Central memory CD8-positive, alpha-beta T cell (primary cell): ENCODE results near the gene NEU1.

Experiments used
- ATAC-seq: fragments of 150-1000 bp; cut with Tn5 transposase; replicated peaks from 2 replicates; pipeline ENCODE4 v1.10.0; 2022; ENCODE audit warnings: mild to moderate bottlenecking, moderate FRiP score, moderate number of reproducible peaks; ENCODE audit not compliant: poor library complexity, severe bottlenecking; ENCODE audit errors: extremely low read depth
- DNase-seq, 2 donors: peaks; one replicate each; pipeline ENCODE4 v3.0.0; 2021; ENCODE audit warnings: low spot score in 2 of 2
- H3K27ac Mint-ChIP-seq: one replicate; pipeline ENCODE4 v1.8.0; 2022; ENCODE audit warnings: low read depth, mild to moderate bottlenecking, moderate library complexity, mixed read lengths
- H3K27me3 Mint-ChIP-seq: one replicate; pipeline ENCODE4 v1.8.0; 2022; ENCODE audit warnings: mixed read lengths
- H3K36me3 Mint-ChIP-seq: one replicate; pipeline ENCODE4 v1.8.0; 2022; ENCODE audit warnings: mild to moderate bottlenecking, moderate library complexity, mixed read lengths; ENCODE audit not compliant: insufficient read depth
- H3K4me1 Mint-ChIP-seq: one replicate; pipeline ENCODE4 v1.8.0; 2022; ENCODE audit warnings: mixed read lengths
- H3K4me3 Mint-ChIP-seq: one replicate; pipeline ENCODE4 v1.8.0; 2022; ENCODE audit warnings: mild to moderate bottlenecking, moderate library complexity, mixed read lengths
- H3K9me3 Mint-ChIP-seq: one replicate; pipeline ENCODE4 v1.8.0; 2022; ENCODE audit warnings: mixed read lengths

The NEU1 gene

DNA sequence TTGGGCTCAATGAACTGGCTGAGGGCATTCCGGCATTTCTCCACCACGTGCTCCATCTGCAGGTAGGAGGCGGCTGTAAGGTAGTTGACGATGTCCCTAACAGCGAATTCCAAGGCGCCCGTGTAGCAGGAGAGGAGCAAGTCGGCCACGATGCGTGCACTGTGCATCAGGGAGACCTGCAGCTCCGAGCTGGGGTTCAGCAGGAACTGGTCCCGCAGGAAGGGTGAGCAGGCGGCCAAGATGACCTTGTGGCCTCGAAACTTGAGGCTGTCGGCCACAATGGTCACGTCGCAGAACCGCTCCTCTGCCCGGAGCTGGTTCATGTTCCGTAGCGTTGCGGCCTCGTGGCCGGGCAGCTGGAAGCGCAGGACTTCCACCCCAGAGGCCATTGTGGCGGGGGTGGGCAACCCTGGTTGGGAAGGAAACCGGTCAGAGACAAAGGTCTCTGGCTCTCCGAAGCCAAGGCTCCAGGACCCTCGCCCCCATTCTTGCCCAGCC is 38.3 kb upstream of the NEU1 start:
- H3K36me3 Mint-ChIP-seq: peaks cover 19% of the 10 kb centered on the region
- no peaks in the 10 kb centered on the region for H3K9me3 Mint-ChIP-seq
- H3K27me3 Mint-ChIP-seq: no peaks in the 10 kb centered on the region
- no peak overlapping the region for H3K27ac Mint-ChIP-seq
- no peak for DNase-seq
- no peak for ATAC-seq
- peaks cover 42% of the 10 kb centered on the region for H3K4me1 Mint-ChIP-seq
- peak overlapping the region; percentile 85 for H3K4me3 Mint-ChIP-seq

DNA sequence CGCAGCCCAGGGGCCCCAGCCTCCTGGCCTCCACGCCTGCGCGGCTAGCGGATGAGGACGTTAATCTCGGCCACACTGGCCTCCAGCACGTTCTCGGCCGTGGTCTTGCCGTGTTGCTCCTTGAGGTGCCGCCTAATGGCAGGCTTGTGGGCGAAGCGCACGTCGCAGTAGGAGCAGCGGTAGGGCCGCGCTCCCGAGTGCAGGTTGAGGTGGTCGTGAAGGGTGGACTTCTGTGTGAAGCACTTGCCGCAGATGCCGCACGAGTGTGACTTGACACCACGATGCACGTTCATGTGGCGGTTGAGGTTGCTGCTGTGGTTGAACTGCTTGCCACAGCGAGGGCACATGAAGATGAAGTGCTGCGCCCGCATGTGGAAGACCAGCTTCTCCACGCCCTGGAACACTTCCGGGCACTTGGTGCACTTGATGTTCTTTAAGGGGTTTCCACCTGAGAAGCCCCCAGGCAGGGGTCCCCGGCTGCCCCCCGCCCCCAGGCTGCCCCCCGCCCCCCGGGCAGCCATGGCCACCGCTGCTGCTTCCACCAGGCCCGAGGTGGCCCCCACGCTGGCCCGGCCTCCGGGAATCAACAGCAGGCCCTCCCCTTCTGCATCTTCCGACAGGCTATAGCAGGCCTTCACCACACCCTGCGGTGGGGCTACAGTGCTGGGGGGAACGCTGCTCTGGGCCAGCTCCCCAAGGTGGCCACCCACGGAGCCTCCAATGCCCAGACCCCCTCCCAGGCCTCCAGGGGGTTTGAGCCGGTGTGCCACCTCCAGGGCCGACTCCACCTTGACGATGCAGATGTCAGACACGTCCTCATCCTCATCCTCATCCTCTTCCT is 37.5 kb upstream of the NEU1 start:
- Mint-ChIP-seq H3K27me3 (no peaks in the 10 kb centered on the region), H3K27ac (no peak overlapping the region), H3K4me1 (peaks cover 46% of the 10 kb centered on the region), H3K9me3 (no peaks in the 10 kb centered on the region), H3K36me3 (peaks cover 24% of the 10 kb centered on the region), H3K4me3 (peak overlapping the region; percentile 85)
- no peak for ATAC-seq
- no peak for DNase-seq

DNA sequence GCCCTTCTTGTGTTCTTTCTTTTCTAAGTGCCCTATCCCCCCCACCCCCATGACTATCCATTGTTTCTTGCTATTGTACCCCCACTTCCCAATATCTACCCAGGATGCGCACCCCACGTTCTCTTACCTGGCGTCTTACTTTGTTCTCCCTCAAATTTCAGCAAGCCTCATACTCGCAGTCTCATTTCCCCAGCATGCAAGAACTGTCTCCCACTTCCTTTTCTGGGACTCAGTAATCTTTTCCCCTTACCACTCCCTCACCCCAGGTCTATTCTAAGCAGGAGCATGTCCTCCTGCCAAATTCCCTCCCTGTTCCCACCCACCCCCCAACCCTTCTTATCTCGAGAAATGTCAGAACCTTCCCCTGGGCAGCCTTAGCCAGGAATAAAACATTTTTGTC is 36.6 kb upstream of the NEU1 start:
- H3K36me3 Mint-ChIP-seq: peaks cover 27% of the 10 kb centered on the region
- H3K27ac Mint-ChIP-seq: no peak overlapping the region
- H3K4me3 Mint-ChIP-seq: peak overlapping the region; percentile 61
- ATAC-seq (no peak), DNase-seq (no peak)
- H3K9me3 Mint-ChIP-seq: no peaks in the 10 kb centered on the region
- H3K27me3 Mint-ChIP-seq: no peaks in the 10 kb centered on the region
- H3K4me1 Mint-ChIP-seq: peaks cover 46% of the 10 kb centered on the region

DNA sequence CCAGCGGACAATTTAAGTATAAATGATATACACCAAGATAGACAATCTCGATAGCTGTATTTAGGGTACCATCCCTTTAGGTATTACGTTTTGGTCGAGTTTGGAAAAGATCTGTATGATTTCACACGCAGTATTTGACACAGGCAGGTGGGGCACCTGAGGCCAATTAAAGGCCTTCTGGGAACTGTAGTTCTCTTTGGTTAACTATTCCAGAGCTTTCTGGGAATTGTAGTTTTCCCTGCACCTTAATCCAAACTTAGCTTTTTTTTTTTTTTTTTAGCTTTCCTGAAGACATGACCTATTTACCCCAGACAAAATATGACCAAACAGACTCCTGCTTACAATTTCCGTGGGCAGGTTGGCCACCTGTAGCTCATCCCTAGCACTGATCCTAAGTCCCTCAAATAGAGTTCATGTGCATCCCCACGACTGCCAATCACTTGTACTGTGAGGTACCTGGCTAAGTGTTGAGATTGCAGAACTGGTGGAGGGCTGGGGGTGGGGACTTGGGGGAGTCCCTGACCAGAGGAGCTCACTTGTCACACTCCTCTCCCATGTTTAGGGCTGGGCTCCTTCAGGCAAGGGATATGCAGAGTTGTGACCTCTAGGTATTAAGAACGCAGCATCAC is 35.9 kb upstream of the NEU1 start:
- DNase-seq: no peak

DNA sequence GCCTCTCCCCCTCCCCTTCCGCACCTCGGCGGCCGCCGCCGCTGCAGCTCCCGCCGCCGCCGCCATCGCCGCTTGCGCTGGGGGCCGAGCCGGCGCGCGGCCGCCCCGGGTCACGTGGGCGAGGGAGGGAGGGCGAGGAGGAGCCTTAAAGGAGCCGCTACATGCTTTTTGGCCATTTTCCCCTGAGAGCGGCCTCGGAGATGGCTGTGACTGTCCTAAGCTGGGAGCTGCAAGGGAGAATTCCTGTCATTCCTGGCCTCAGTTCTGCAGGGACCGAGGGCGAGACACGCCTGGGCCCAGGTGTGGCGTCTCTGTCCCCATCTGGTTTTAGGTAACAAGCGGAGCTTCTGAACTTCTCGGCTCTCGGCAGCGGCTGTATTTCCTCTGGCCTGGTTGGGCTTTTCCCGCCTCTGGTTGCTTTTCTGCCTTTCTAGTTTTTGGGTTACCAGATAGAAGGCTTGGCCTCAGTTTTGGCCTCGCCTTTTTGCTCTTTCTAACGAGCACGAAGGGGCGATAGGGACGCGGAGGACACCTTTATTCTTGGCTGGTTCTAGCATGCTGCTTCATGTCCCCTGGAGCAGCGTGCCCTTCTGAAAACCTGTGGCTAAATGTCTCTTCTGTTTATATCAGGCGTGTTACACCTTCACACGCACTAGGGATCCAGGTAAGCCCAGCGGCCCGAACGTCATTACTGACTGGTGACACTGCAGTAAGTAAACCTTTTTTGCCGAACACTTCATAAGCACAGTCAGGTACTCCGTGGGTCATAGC is 35.2 kb upstream of the NEU1 start, which contains the start of gene EHMT2:
Gene EHMT2 (minus strand): TSS at position 87 of the 771 bp plus-strand sequence. CDS start 21 bp downstream, at position 66.
- ATAC-seq (peak; percentile 66), DNase-seq (peak; percentile 64 to 71)
- H3K4me3 Mint-ChIP-seq: peak within 1 kb of the TSS; percentile 93

More for the DNA sequence above, 35.9 kb upstream of the NEU1 start:
- peak; percentile 31 for ATAC-seq
- peak overlapping the region; percentile 77 for H3K27ac Mint-ChIP-seq
- H3K36me3 Mint-ChIP-seq: peaks cover 32% of the 10 kb centered on the region
- no peaks in the 10 kb centered on the region for H3K27me3 Mint-ChIP-seq
- H3K9me3 Mint-ChIP-seq: no peaks in the 10 kb centered on the region
- peaks cover 46% of the 10 kb centered on the region for H3K4me1 Mint-ChIP-seq
- peak overlapping the region; percentile 93 for H3K4me3 Mint-ChIP-seq

DNA sequence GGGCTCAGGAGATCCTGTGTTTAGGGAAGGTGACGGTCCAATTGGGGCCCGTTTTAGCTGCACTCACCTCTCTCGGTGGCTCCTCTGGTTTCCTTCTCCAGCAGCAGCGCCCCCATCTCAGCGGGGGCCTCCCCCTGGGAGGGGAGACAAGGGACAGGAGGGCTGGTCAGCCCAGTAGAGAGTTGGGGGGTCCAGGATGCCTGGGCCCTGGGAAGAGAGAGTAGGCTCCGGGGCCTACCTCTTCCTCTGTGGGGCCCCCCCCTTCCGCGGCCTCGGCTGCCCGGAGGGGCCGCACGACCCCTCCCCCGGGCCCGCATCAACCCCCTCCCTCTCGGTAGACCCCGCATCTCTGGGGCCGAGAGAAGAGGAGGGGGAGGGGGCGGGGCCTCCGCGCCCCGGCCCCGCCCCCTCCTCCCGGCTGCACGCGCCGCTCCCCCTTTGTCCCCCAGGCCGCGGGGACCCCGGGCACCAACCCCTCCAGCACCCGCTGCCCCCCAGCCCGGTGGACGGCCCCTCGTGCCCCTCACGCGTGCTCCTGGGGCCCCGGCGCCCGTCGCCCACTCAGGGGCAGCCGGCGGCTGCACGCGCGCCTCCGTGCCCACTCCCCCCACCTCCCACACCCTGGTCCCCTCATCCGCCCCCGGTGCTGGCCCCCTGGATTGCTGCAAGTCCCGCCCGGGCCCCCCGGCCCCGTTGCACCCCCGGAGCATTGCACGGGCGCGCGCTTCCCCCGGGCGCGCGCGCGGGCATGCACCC is 34.4 kb upstream of the NEU1 start:
- Mint-ChIP-seq H3K27ac (peak overlapping the region; percentile 94), H3K4me3 (peak overlapping the region; percentile 93), H3K4me1 (peaks cover 34% of the 10 kb centered on the region), H3K27me3 (no peaks in the 10 kb centered on the region), H3K9me3 (no peaks in the 10 kb centered on the region), H3K36me3 (peaks cover 34% of the 10 kb centered on the region)
- ATAC-seq (no peak), DNase-seq (no peak)

More for the DNA sequence above, 35.2 kb upstream of the NEU1 start, which contains the start of gene EHMT2:
- Mint-ChIP-seq H3K4me1 (peaks cover 42% of the 10 kb centered on the region), H3K36me3 (peaks cover 35% of the 10 kb centered on the region), H3K9me3 (no peaks in the 10 kb centered on the region), H3K27ac (peak within 1 kb of the TSS; percentile 94), H3K27me3 (no peaks in the 10 kb centered on the region)

DNA sequence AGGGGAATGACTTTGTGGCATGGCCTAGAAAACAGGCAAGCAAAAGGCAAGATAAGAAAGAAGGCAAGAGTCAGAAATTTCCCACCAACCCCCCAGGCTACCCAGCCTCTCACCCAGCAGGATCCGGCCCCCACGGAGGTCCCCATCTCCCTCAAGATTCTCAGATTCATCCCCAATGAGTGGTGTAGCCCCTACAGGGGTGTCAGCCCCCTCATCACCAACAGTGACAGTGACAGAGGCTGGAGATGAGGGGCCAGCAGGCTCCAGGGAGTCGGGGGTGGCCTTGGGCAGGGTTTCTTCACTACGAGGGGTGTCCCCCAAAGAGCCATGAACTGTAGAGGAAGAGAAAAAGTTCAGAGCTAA is 33.9 kb upstream of the NEU1 start:
- peaks cover 34% of the 10 kb centered on the region for H3K4me1 Mint-ChIP-seq
- H3K9me3 Mint-ChIP-seq: no peaks in the 10 kb centered on the region
- peaks cover 35% of the 10 kb centered on the region for H3K36me3 Mint-ChIP-seq
- peak overlapping the region; percentile 94 for H3K27ac Mint-ChIP-seq
- DNase-seq (no peak), ATAC-seq (no peak)
- peak overlapping the region; percentile 82 for H3K4me3 Mint-ChIP-seq
- H3K27me3 Mint-ChIP-seq: no peaks in the 10 kb centered on the region

DNA sequence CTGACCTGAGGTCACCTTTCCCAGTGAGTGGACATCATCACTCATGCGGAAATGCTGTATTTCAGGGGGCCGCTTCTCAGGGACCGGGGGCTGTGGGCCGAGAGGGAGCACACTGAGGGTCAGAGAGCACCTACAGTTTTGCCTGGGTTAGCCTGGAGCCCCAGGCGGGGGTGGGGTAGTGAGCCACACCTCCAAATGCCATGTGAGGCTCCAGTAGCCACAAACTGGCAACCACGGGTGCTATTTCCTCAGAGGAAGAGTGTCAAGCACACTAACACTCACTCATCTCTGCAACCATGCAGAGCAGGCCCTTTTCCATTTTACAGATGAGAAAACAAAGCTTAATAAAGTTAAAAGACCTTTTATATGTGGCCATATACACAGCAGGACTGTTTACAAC is 30.2 kb upstream of the NEU1 start:
- H3K9me3 Mint-ChIP-seq: no peaks in the 10 kb centered on the region
- peaks cover 13% of the 10 kb centered on the region for H3K4me1 Mint-ChIP-seq
- ATAC-seq (no peak), DNase-seq (no peak)
- H3K27me3 Mint-ChIP-seq: no peaks in the 10 kb centered on the region
- H3K36me3 Mint-ChIP-seq: peaks cover 44% of the 10 kb centered on the region
- H3K4me3 Mint-ChIP-seq: no peak overlapping the region
- no peak overlapping the region for H3K27ac Mint-ChIP-seq

DNA sequence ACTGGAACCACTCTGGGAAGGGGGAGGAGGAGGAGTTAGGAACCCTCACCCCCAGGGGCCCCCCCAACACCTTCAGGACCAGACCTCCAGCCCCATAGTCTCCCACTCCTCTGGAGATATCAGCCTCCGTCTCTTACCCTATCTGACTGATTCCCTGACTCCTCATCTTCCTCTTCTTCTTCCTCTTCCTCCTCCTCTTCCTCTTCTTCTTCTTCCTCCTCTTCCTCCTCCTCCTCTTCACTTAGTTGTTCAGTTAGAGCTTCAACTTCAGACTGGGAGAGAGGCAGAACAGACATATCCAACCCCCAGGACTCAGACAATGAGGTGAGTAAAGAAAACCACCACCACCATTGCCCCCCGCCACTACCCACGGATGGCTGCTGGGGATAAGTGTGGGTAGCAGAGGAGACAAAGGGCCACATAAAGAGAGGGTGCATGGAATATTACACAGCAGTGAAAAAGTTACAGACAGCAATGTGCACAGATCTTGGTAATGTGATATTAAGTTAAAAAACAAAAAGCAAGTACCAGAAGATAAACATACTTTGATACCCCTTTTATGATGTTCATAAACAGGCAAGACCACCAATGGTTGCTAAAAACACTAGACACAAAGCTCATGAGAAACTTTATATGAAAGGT is 26.8 kb upstream of the NEU1 start:
- Mint-ChIP-seq H3K27me3 (no peaks in the 10 kb centered on the region), H3K4me1 (no peaks in the 10 kb centered on the region), H3K36me3 (peaks cover 50% of the 10 kb centered on the region), H3K27ac (peak overlapping the region; percentile 20), H3K9me3 (no peaks in the 10 kb centered on the region), H3K4me3 (no peak overlapping the region)
- DNase-seq (no peak), ATAC-seq (no peak)

DNA sequence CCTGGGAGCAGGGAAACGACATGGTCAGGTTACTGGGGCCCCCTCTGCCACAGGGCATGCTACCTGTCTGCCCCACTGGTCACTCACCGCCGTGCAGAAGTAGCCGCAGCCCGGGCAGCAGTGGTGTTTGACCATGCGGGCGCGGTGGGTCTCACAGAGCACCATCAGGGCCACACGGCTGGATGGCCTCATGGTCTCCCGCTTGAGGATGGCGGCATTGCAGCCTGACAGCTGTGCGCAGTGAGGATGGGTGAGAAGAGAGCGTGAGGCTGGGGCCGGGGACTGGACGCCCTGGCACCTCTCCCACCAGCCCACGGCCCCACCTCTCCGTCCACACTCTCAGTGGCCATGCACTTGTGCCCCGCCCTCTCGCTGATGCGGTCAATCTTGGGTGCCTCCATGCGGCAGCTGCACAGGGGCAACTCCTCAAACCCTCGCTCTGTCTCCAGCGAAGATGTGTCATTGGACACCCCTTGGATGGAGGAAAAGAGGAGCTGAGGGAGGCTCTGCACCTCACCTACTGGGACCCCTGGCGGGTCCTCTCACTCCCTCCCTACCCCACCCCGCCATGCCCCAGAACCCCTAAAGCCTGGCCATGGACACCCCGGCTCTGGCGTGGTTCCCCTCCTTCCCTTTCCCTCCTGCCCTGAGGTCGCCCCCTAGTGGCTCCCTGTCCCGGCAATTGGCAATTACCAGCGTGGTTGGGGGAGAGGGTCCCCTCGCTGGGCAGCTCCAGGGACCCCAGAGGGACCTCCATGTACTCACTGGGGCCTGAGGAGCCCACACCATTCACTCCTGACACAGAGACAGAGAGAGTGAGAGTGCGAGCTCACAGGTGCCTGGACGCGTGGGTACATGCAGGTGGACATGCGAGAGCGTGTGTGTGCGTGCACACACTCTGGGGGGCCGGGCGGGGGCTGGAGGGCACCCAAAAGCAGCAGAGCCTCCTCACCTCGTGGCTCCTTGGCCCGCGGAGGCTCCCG is 25.9 kb upstream of the NEU1 start:
- peaks cover 48% of the 10 kb centered on the region for H3K36me3 Mint-ChIP-seq
- no peaks in the 10 kb centered on the region for H3K9me3 Mint-ChIP-seq
- H3K27me3 Mint-ChIP-seq: no peaks in the 10 kb centered on the region
- ATAC-seq (no peak), DNase-seq (peak in 1 of 2 donors; percentile 34)
- no peak overlapping the region for H3K27ac Mint-ChIP-seq
- H3K4me3 Mint-ChIP-seq: no peak overlapping the region
- no peaks in the 10 kb centered on the region for H3K4me1 Mint-ChIP-seq
